HepG2 (cell line): ENCODE results near the gene MICAL3. TPM values are rescaled to one million over a fixed set of nuclear protein-coding genes. Genes with fewer than 3 reads are reported as not detected.

ENCODE experiments used
- CC2D1A ChIP-seq: sonication (generic); formaldehyde crosslinking; IDR thresholded peaks from 2 replicates; pipeline ENCODE4 v1.8.1; 2023; ENCODE audit warnings: mild to moderate bottlenecking, missing genetic modification reagents
- NFE2 ChIP-seq: sonication (generic); formaldehyde crosslinking; IDR thresholded peaks from 2 replicates; pipeline ENCODE4 v1.4.0; 2020; ENCODE audit warnings: missing genetic modification reagents
- SCMH1 ChIP-seq: sonication (generic); formaldehyde crosslinking; IDR thresholded peaks from 2 replicates; pipeline ENCODE4 v1.9.0; 2021; ENCODE audit warnings: missing genetic modification reagents, mild to moderate bottlenecking, borderline replicate concordance
- ZZZ3 ChIP-seq: sonication (generic); formaldehyde crosslinking; IDR thresholded peaks from 2 replicates; pipeline ENCODE4 v1.4.0; 2020; ENCODE audit warnings: missing genetic modification reagents, mild to moderate bottlenecking, borderline replicate concordance
- polyA plus RNA-seq, 8 experiments: library from polyadenylated mRNA; depleted of rRNA in 3 of 8; stranded (reverse) in 7 of 8; unstranded in 1 of 8; fragments of >200 nt; fragmentation: Illumina TruSeq in 4 of 8; extraction: Trizol in 4 of 8; gene quantifications; 2 replicates each; pipeline versions ENCODE4 v1.2.1 to v1.2.3, GENCODE V29; 2011 to 2016; ENCODE audit warnings: low read depth in 4 of 8, missing spikeins in 1 of 8, mixed read lengths in 1 of 8; ENCODE audit not compliant: insufficient read depth in 1 of 8
- total RNA-seq, 5 experiments: library from RNA; depleted of rRNA; stranded (reverse); fragments of >200 nt; fragmentation: Illumina TruSeq; extraction: Trizol; gene quantifications; 2 replicates each; pipeline ENCODE4 v1.2.3, GENCODE V29; 2016; ENCODE audit warnings: low read depth in 1 of 5
- TF ChIP-seq, protein P1 (sequence below): sonication (generic); formaldehyde crosslinking; IDR thresholded peaks from 2 replicates; pipeline ENCODE4 v1.4.0; 2020; ENCODE audit warnings: missing genetic modification reagents, borderline replicate concordance
- TF ChIP-seq, protein P2 (sequence below): sonication (generic); formaldehyde crosslinking; IDR thresholded peaks from 2 replicates; pipeline ENCODE4 v1.5.1; 2020; ENCODE audit warnings: mild to moderate bottlenecking, missing genetic modification reagents, moderate library complexity

Gene MICAL3
- total and polyA plus RNA-seq, 2 of the 13 experiments (the other 11 are each of a cell fraction or from before 2014, with no cell fraction given), result 5.3 to 12.5 TPM

GRCh38 chr22:17892376-17892775 is 132.0 kb downstream of the MICAL3 start (continued):
- TF ChIP-seq, protein P1, sequence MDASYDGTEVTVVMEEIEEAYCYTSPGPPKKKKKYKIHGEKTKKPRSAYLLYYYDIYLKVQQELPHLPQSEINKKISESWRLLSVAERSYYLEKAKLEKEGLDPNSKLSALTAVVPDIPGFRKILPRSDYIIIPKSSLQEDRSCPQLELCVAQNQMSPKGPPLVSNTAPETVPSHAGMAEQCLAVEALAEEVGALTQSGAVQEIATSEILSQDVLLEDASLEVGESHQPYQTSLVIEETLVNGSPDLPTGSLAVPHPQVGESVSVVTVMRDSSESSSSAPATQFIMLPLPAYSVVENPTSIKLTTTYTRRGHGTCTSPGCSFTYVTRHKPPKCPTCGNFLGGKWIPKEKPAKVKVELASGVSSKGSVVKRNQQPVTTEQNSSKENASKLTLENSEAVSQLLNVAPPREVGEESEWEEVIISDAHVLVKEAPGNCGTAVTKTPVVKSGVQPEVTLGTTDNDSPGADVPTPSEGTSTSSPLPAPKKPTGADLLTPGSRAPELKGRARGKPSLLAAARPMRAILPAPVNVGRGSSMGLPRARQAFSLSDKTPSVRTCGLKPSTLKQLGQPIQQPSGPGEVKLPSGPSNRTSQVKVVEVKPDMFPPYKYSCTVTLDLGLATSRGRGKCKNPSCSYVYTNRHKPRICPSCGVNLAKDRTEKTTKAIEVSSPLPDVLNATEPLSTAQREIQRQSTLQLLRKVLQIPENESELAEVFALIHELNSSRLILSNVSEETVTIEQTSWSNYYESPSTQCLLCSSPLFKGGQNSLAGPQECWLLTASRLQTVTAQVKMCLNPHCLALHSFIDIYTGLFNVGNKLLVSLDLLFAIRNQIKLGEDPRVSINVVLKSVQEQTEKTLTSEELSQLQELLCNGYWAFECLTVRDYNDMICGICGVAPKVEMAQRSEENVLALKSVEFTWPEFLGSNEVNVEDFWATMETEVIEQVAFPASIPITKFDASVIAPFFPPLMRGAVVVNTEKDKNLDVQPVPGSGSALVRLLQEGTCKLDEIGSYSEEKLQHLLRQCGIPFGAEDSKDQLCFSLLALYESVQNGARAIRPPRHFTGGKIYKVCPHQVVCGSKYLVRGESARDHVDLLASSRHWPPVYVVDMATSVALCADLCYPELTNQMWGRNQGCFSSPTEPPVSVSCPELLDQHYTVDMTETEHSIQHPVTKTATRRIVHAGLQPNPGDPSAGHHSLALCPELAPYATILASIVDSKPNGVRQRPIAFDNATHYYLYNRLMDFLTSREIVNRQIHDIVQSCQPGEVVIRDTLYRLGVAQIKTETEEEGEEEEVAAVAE (CRISPR knock-in tag), result no peak
- no peak for TF ChIP-seq SCMH1 (CRISPR knock-in tag)
- TF ChIP-seq CC2D1A (CRISPR knock-in tag), result no peak
- no peak for TF ChIP-seq NFE2 (CRISPR knock-in tag)
- TF ChIP-seq ZZZ3 (CRISPR knock-in tag), result no peak
- TF ChIP-seq, protein P2, sequence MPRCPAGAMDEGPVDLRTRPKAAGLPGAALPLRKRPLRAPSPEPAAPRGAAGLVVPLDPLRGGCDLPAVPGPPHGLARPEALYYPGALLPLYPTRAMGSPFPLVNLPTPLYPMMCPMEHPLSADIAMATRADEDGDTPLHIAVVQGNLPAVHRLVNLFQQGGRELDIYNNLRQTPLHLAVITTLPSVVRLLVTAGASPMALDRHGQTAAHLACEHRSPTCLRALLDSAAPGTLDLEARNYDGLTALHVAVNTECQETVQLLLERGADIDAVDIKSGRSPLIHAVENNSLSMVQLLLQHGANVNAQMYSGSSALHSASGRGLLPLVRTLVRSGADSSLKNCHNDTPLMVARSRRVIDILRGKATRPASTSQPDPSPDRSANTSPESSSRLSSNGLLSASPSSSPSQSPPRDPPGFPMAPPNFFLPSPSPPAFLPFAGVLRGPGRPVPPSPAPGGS (CRISPR knock-in tag), result no peak
